ENCODE data around the gene RFX1.

RFX1 gene

GRCh38 chr19:13946414-13946813 is 59.7 kb downstream of the RFX1 start:
- Mint-ChIP-seq H3K27ac (no peak overlapping the region), H3K27me3 (ENCODE audit: low read depth) (no peaks in the 10 kb centered on the region), H3K4me3 (no peak overlapping the region), H3K36me3 (ENCODE audit: low read depth) (no peaks in the 10 kb centered on the region), H3K4me1 (ENCODE audit: low read depth) (no peaks in the 10 kb centered on the region), H3K9me3 (no peaks in the 10 kb centered on the region)
- DNase-seq (ENCODE audit: low spot score): no peak

DNA sequence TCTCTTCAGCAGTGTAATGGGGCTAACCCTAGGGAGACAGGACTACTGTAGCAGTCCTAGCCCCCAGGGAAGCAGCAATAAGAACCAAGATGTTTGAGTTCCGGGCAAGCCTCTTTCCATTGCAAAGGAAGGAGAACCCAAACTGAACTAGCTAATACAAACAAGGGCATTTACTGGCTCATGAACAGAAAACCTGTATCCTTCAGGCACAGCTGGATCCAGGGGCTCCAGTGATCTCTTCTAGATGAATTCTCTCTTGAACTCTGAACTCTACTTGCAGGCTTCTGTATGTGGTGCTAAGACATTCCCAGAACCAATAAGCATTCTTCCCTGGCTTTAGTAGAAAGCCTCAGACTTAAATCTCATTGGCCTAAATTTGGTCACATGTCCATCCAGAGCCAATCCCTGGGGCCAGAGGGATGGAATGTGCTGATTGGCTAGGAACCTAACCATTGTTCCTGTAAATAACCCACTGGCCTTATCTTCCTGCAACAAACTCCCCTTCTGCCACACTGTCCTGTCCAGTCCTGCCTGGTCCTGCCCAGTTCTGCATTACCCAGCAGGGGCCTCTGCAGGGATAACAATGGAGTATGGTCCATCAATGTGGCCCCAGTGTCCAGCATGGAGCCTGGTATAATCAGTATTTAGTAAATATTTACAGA is 64.0 kb downstream of the RFX1 start:
- Mint-ChIP-seq H3K4me3 (no peak overlapping the region), H3K27me3 (ENCODE audit: low read depth) (peaks cover 9% of the 10 kb centered on the region)

GRCh38 chr19:13938301-13939064 is 67.6 kb downstream of the RFX1 start, which contains the start of gene PODNL1:
Gene PODNL1 (minus strand): TSS chr19:13938417. CDS start chr19:13938181, 236 bp downstream.
- DNase-seq (ENCODE audit: low spot score): no peak
- peaks cover 9% of the 10 kb centered on the region for H3K27me3 Mint-ChIP-seq (ENCODE audit: low read depth)
- H3K36me3 Mint-ChIP-seq (ENCODE audit: low read depth): no peaks in the 10 kb centered on the region
- no peak within 1 kb of the TSS for H3K27ac Mint-ChIP-seq
- H3K4me1 Mint-ChIP-seq (ENCODE audit: low read depth): peaks cover 2% of the 10 kb centered on the region
- H3K9me3 Mint-ChIP-seq: no peaks in the 10 kb centered on the region
- H3K4me3 Mint-ChIP-seq: no peak within 1 kb of the TSS

More for the DNA sequence above, 64.0 kb downstream of the RFX1 start:
- no peaks in the 10 kb centered on the region for H3K36me3 Mint-ChIP-seq (ENCODE audit: low read depth)
- H3K9me3 Mint-ChIP-seq: no peaks in the 10 kb centered on the region
- H3K4me1 Mint-ChIP-seq (ENCODE audit: low read depth): no peaks in the 10 kb centered on the region
- H3K27ac Mint-ChIP-seq: no peak overlapping the region
- DNase-seq (ENCODE audit: low spot score): no peak

- H3K4me3 Mint-ChIP-seq: no peak overlapping the region
- peaks cover 2% of the 10 kb centered on the region for H3K4me1 Mint-ChIP-seq (ENCODE audit: low read depth)
- H3K27ac Mint-ChIP-seq: no peak overlapping the region
- no peak for DNase-seq (ENCODE audit: low spot score)
- H3K9me3 Mint-ChIP-seq: no peaks in the 10 kb centered on the region
- H3K27me3 Mint-ChIP-seq (ENCODE audit: low read depth): peaks cover 9% of the 10 kb centered on the region
- H3K36me3 Mint-ChIP-seq (ENCODE audit: low read depth): no peaks in the 10 kb centered on the region
These were observed 68.4 kb downstream of the RFX1 start for GRCh38 chr19:13937479-13938300.

- no peak for DNase-seq (ENCODE audit: low spot score)
- H3K36me3 Mint-ChIP-seq (ENCODE audit: low read depth): no peaks in the 10 kb centered on the region
- no peak overlapping the region for H3K27ac Mint-ChIP-seq
- H3K4me3 Mint-ChIP-seq: no peak overlapping the region
- H3K4me1 Mint-ChIP-seq (ENCODE audit: low read depth): peaks cover 2% of the 10 kb centered on the region
- H3K9me3 Mint-ChIP-seq: no peaks in the 10 kb centered on the region
- peaks cover 9% of the 10 kb centered on the region for H3K27me3 Mint-ChIP-seq (ENCODE audit: low read depth)
These were observed 70.2 kb downstream of the RFX1 start for GRCh38 chr19:13935765-13936510.

DNA sequence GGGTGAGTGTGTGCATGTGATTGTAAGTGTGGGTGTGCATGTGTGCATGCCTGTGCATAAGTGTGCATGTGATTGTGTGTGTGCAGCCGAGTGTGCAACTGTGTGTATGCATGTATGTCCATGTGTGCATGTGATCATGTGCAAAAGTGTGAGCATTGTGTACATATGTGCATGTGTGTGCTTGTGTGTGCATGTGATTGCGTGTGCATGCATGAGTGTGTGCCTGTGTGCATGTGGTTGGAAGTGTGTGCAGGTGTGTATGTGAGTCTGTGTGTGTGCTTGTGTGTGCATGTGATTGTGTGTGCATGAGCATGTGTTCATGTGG is 71.4 kb downstream of the RFX1 start:
- Mint-ChIP-seq H3K27ac (no peak overlapping the region), H3K4me1 (ENCODE audit: low read depth) (peaks cover 2% of the 10 kb centered on the region), H3K9me3 (no peaks in the 10 kb centered on the region), H3K36me3 (ENCODE audit: low read depth) (no peaks in the 10 kb centered on the region), H3K27me3 (ENCODE audit: low read depth) (peaks cover 9% of the 10 kb centered on the region), H3K4me3 (no peak overlapping the region)
- no peak for DNase-seq (ENCODE audit: low spot score)

DNA sequence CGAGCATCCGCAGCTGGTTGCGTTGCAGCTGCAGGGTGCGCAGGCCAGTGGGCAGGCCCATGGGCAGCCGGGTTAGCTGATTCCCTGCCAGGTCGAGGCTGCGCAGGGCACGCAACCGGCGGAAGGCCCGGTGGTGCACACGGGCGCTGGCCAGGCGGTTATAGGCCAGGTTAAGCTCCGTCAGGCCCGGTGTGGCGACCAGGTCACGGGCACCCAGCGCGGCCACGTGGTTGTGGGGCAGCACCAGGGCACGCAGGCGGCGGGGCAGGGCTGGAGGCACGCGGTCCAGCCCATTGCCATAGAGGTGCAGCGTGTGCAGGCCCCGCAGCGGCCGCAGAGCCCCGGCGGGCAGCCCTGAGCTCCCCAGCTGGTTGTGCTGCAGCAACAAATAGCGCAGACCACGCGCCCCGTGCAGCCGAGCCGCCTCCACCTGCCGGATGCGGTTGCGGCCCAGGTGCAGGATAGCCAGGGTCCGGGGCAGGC is 73.2 kb downstream of the RFX1 start:
- Mint-ChIP-seq H3K27me3 (ENCODE audit: low read depth) (peaks cover 4% of the 10 kb centered on the region), H3K27ac (no peak overlapping the region), H3K4me1 (ENCODE audit: low read depth) (peaks cover 2% of the 10 kb centered on the region), H3K4me3 (no peak overlapping the region), H3K9me3 (no peaks in the 10 kb centered on the region), H3K36me3 (ENCODE audit: low read depth) (no peaks in the 10 kb centered on the region)
- DNase-seq (ENCODE audit: low spot score): no peak

GRCh38 chr19:13932149-13932637 is 73.9 kb downstream of the RFX1 start:
- Mint-ChIP-seq H3K4me1 (ENCODE audit: low read depth) (peaks cover 2% of the 10 kb centered on the region), H3K27ac (no peak overlapping the region), H3K4me3 (no peak overlapping the region), H3K36me3 (ENCODE audit: low read depth) (no peaks in the 10 kb centered on the region), H3K27me3 (ENCODE audit: low read depth) (no peaks in the 10 kb centered on the region), H3K9me3 (no peaks in the 10 kb centered on the region)
- no peak for DNase-seq (ENCODE audit: low spot score)

DNA sequence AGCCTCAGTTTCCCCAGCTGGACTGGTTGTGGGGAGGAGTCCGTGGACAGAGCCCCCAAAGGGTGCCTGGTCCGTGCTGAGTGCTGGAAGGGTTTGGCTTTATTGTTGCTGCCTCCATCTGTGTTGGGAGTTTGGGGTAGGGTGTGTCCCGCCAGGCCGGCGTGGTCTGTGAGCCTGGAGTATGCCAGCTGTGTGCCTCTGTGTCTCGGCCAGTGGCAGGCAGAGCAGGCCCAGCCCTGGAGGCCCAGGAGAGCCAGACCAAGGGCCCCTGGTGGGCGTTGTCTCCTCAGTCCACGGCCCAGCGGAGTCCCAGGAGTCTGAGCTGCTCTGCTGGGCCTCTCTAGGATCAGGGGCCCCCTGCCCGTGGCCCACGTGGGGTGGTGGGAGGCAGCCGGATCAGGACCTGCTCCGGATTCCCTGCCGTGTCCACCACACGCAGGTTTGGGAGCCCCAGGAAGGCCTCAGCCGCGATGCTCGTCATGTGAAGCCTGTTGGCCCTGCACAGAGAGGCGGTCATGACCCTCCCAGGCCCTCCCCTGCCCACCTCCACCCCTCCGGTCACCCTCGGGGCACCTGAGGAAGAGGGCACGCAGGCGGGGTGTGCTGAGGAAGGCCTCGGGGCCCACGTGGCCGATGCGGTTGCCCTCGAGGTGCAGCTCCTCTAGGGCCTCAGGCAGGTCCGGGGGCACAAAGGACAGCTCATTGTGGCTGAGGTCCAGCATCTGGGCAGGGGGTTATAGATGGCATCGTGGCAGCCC is 74.5 kb downstream of the RFX1 start:
- DNase-seq (ENCODE audit: low spot score): no peak
- Mint-ChIP-seq H3K9me3 (no peaks in the 10 kb centered on the region), H3K4me1 (ENCODE audit: low read depth) (peaks cover 2% of the 10 kb centered on the region), H3K27me3 (ENCODE audit: low read depth) (no peaks in the 10 kb centered on the region), H3K4me3 (no peak overlapping the region), H3K36me3 (ENCODE audit: low read depth) (no peaks in the 10 kb centered on the region), H3K27ac (no peak overlapping the region)

DNA sequence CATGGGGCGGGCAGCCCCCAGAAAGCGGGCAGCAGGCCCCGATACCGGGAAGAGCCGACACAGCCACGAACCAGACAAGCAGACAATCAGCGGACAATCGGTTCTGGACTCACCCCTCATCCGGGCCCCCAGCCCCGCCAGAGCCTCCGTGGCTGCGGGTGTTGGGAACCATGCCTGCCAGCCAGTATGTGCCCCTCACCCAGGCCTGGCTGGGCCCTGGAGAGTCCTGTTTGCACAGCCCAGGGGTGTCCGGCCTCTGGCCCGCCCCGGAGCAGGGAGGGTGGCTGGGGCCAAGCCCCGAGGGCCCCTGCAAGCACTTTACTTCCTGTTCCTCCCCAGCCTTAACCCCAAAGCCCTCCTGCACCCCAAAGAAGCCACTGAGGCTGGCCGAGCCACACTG is 75.7 kb downstream of the RFX1 start:
- Mint-ChIP-seq H3K9me3 (no peaks in the 10 kb centered on the region), H3K4me1 (ENCODE audit: low read depth) (peaks cover 2% of the 10 kb centered on the region), H3K27ac (no peak overlapping the region), H3K4me3 (no peak overlapping the region), H3K27me3 (ENCODE audit: low read depth) (no peaks in the 10 kb centered on the region), H3K36me3 (ENCODE audit: low read depth) (peaks cover 3% of the 10 kb centered on the region)
- no peak for DNase-seq (ENCODE audit: low spot score)

- H3K27ac Mint-ChIP-seq: no peak overlapping the region
- H3K27me3 Mint-ChIP-seq (ENCODE audit: low read depth): no peaks in the 10 kb centered on the region
These were observed 76.2 kb downstream of the RFX1 start for GRCh38 chr19:13929956-13930355.

DNA sequence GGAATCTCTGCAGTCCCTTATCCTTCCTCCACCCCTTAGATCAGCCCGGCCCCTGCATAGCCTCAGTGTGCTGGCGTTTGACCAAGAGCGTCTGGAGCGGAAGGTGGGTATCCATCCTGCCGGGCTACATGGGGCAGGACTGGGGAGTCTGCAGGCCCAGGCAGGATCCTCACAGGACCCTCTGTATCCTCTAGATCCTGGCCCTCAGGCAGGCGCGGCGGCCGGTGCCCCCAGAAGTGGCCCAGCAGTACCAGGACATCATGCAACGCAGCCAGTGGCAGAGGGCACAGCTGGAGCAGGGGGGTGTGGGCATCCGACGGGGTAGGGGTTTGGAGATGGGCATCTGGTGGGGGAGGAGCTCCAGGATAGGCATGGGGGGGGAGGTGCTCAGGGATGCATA is 76.8 kb downstream of the RFX1 start:
- H3K36me3 Mint-ChIP-seq (ENCODE audit: low read depth): peaks cover 8% of the 10 kb centered on the region
- no peak overlapping the region for H3K4me3 Mint-ChIP-seq
- H3K27ac Mint-ChIP-seq: no peak overlapping the region
- no peak for DNase-seq (ENCODE audit: low spot score)
- H3K27me3 Mint-ChIP-seq (ENCODE audit: low read depth): no peaks in the 10 kb centered on the region
- peaks cover under 1% of the 10 kb centered on the region for H3K4me1 Mint-ChIP-seq (ENCODE audit: low read depth)
- H3K9me3 Mint-ChIP-seq: no peaks in the 10 kb centered on the region

More at GRCh38 chr19:13929956-13930355, 76.2 kb downstream of the RFX1 start:
- no peak for DNase-seq (ENCODE audit: low spot score)
- H3K9me3 Mint-ChIP-seq: no peaks in the 10 kb centered on the region
- H3K4me1 Mint-ChIP-seq (ENCODE audit: low read depth): peaks cover 2% of the 10 kb centered on the region
- H3K4me3 Mint-ChIP-seq: no peak overlapping the region
- H3K36me3 Mint-ChIP-seq (ENCODE audit: low read depth): peaks cover 4% of the 10 kb centered on the region

DNA sequence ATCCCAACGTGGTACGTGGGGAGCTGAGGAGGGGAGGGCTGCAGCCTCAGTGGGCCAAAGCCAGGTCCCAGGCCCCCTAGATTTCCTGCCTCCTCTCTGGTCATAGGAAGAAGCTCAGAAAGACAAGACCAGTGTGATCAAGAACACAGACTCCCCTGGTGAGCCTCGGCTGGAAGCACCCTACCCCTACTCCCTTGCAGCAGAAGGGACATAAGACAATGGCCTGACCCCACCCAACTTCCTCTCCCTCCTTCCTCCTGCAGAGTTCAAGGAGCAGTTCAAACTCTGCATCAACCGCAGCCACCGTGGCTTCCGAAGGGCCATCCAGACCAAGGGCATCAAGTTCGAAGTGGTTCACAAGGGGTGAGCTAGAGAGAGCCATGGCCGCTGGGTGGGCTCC is 79.4 kb downstream of the RFX1 start:
- Mint-ChIP-seq H3K36me3 (ENCODE audit: low read depth) (peaks cover 20% of the 10 kb centered on the region), H3K4me1 (ENCODE audit: low read depth) (no peaks in the 10 kb centered on the region), H3K27me3 (ENCODE audit: low read depth) (no peaks in the 10 kb centered on the region), H3K9me3 (no peaks in the 10 kb centered on the region), H3K27ac (no peak overlapping the region), H3K4me3 (no peak overlapping the region)
- no peak for DNase-seq (ENCODE audit: low spot score)
